ENCODE data around the gene EYS.

GRCh38 chr6:63685446-63686379 is 2021.3 kb downstream of the EYS start:
- TF ChIP-seq SNAI2 (CRISPR knock-in tag; IDR thresholded peaks at IDR 0.05) = no peak
- no peak for TF ChIP-seq PATZ1 (CRISPR knock-in tag; IDR thresholded peaks at IDR 0.05; ENCODE audit: borderline replicate concordance)
- no peak for TF ChIP-seq CSDC2 (CRISPR knock-in tag; IDR thresholded peaks at IDR 0.05)
- no peak for TF ChIP-seq ZFP30 (CRISPR knock-in tag; IDR thresholded peaks at IDR 0.05)
- no peak for TF ChIP-seq ESRRG (CRISPR knock-in tag; IDR thresholded peaks at IDR 0.05)

All from SK-N-SH treated with all-trans-retinoic acid at 6 μM for 48 hours (cell line).